ENCODE data around the gene SLC13A3. TPM values are rescaled to one million over a fixed set of nuclear protein-coding genes. Genes with fewer than 3 reads are reported as not detected.

Gene SLC13A3
- total and polyA plus RNA-seq, 2 donors (not counting 3 experiments of a cell fraction or from before 2014, with no cell fraction given): 0.11 to 0.40 TPM

- TF ChIP-seq POLR2A (IDR thresholded peaks at IDR 0.05; ENCODE audit: low read depth, low read length): no peak
- TF ChIP-seq MYC (IDR thresholded peaks at IDR 0.05; ENCODE audit: low read depth, low read length): no peak
- no peak for TF ChIP-seq GATA2 (IDR thresholded peaks at IDR 0.05; ENCODE audit: insufficient read depth, insufficient read length, low read depth, low read length)
- TF ChIP-seq, protein P1, sequence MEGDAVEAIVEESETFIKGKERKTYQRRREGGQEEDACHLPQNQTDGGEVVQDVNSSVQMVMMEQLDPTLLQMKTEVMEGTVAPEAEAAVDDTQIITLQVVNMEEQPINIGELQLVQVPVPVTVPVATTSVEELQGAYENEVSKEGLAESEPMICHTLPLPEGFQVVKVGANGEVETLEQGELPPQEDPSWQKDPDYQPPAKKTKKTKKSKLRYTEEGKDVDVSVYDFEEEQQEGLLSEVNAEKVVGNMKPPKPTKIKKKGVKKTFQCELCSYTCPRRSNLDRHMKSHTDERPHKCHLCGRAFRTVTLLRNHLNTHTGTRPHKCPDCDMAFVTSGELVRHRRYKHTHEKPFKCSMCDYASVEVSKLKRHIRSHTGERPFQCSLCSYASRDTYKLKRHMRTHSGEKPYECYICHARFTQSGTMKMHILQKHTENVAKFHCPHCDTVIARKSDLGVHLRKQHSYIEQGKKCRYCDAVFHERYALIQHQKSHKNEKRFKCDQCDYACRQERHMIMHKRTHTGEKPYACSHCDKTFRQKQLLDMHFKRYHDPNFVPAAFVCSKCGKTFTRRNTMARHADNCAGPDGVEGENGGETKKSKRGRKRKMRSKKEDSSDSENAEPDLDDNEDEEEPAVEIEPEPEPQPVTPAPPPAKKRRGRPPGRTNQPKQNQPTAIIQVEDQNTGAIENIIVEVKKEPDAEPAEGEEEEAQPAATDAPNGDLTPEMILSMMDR (IDR thresholded peaks at IDR 0.05; ENCODE audit: extremely low read depth in 1 of 2, insufficient read depth in 1 of 2, low read depth in 1 of 2, low read length in 2 of 2): no peak
- H3K4me2 ChIP-seq (ENCODE audit: insufficient read depth, low read length): no peak overlapping the region
- intact Hi-C loops (cut with micrococcal nuclease): no loop called here
- H3K27me3 ChIP-seq (ENCODE audit: control insufficient read depth in 2 of 2, insufficient read depth in 2 of 2, low read length in 2 of 2): no peaks in the 10 kb centered on the region
- H3K9me1 ChIP-seq (replicated peaks; ENCODE audit: control insufficient read depth, extremely low read depth, insufficient read depth, low read length): no peaks in the 10 kb centered on the region
- BruUV-seq (replicated peaks): no TSS peak
- no peak for DNase-seq (ENCODE audit: low read depth, low spot score)
- H3K4me1 ChIP-seq (ENCODE audit: control insufficient read depth, extremely low read depth, insufficient read depth, low read length): no peaks in the 10 kb centered on the region
- FAIRE-seq: no peak
- H4K20me1 ChIP-seq (replicated peaks; ENCODE audit: control insufficient read depth, extremely low read depth, insufficient read depth, low read length): no peaks in the 10 kb centered on the region
- no peak overlapping the region for H3K9ac ChIP-seq (replicated peaks; ENCODE audit: extremely low read depth, insufficient read depth, low read length)
- no peak overlapping the region for H3K4me3 ChIP-seq (replicated peaks in 1 of 3; ENCODE audit: insufficient read depth in 1 of 3, low read depth in 1 of 3, low read length in 3 of 3)
- no peaks in the 10 kb centered on the region for H3K36me3 ChIP-seq (ENCODE audit: control insufficient read depth in 2 of 2, extremely low read depth in 1 of 2, insufficient read depth in 2 of 2, low read length in 2 of 2)
- no peak overlapping the region for H3K27ac ChIP-seq (ENCODE audit: insufficient read depth, low read depth, low read length)
- no peaks in the 10 kb centered on the region for H3K9me3 ChIP-seq (replicated peaks; ENCODE audit: control insufficient read depth, insufficient read depth, low read length)
- H3K79me2 ChIP-seq (ENCODE audit: control insufficient read depth, insufficient read depth, low read length): no peaks in the 10 kb centered on the region
- dilution Hi-C loops (cut with MboI; ENCODE audit: extremely low pct_ligation_motif_present, low sequenced_read_pairs): no loop called here
- ChIA-PET CTCF (no interaction called here), POLR2A (no interaction called here)
- H2AFZ ChIP-seq (ENCODE audit: low read depth, low read length): no peak overlapping the region
Observed at GRCh38 chr20:46578745-46579144, 72.5 kb downstream of the SLC13A3 start.

DNA sequence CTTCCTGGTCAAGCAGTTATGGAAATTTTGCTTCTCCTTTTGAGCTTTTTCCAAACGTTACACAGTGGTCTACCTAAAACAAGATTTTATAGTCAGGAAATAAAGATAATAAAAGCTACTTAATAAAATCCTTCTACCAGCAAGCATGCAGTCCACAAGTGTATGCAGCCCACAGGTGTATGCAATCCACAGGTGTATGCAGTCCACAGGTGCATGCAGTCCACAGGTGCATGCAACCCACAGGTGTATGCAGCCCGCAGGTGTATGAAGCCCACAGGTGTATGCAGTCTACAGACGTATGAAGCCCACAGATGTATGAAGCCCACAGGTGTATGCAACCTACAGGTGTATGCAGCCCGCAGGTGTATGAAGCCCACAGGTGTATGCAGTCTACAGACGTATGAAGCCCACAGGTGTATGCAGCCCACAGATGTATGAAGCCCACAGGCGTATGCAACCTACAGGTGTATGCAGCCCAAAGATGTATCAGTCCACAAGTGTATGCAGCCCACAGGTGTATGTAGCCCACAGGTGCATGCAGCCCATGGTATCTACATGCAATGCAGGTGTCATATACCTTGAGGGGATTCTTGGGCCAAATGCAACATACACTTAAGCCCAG is 74.4 kb downstream of the SLC13A3 start:
- no peak for DNase-seq (ENCODE audit: low read depth, low spot score)
- Histone ChIP-seq H3K36me3 (ENCODE audit: control insufficient read depth in 2 of 2, extremely low read depth in 1 of 2, insufficient read depth in 2 of 2, low read length in 2 of 2) (no peaks in the 10 kb centered on the region), H3K4me3 (replicated peaks in 1 of 3; ENCODE audit: insufficient read depth in 1 of 3, low read depth in 1 of 3, low read length in 3 of 3) (no peak overlapping the region), H3K27me3 (ENCODE audit: control insufficient read depth in 2 of 2, insufficient read depth in 2 of 2, low read length in 2 of 2) (no peaks in the 10 kb centered on the region), H3K27ac (ENCODE audit: insufficient read depth, low read depth, low read length) (no peak overlapping the region), H3K4me1 (ENCODE audit: control insufficient read depth, extremely low read depth, insufficient read depth, low read length) (peaks cover 3% of the 10 kb centered on the region), H4K20me1 (replicated peaks; ENCODE audit: control insufficient read depth, extremely low read depth, insufficient read depth, low read length) (no peaks in the 10 kb centered on the region), H3K9me1 (replicated peaks; ENCODE audit: control insufficient read depth, extremely low read depth, insufficient read depth, low read length) (no peaks in the 10 kb centered on the region), H3K4me2 (ENCODE audit: insufficient read depth, low read length) (no peak overlapping the region), H2AFZ (ENCODE audit: low read depth, low read length) (no peak overlapping the region), H3K79me2 (ENCODE audit: control insufficient read depth, insufficient read depth, low read length) (no peaks in the 10 kb centered on the region), H3K9me3 (replicated peaks; ENCODE audit: control insufficient read depth, insufficient read depth, low read length) (no peaks in the 10 kb centered on the region), H3K9ac (replicated peaks; ENCODE audit: extremely low read depth, insufficient read depth, low read length) (no peak overlapping the region)
- ChIA-PET POLR2A (no interaction called here), CTCF (no interaction called here)
- TF ChIP-seq POLR2A (IDR thresholded peaks at IDR 0.05; ENCODE audit: low read depth, low read length): no peak
- TF ChIP-seq, protein P2, sequence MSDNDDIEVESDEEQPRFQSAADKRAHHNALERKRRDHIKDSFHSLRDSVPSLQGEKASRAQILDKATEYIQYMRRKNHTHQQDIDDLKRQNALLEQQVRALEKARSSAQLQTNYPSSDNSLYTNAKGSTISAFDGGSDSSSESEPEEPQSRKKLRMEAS (IDR thresholded peaks at IDR 0.05; ENCODE audit: insufficient read depth, insufficient read length): no peak
- no peak for TF ChIP-seq EZH2 (IDR thresholded peaks at IDR 0.05; ENCODE audit: borderline replicate concordance, low read depth, low read length, severe bottlenecking)
- no peak for TF ChIP-seq POLR2AphosphoS5 (IDR thresholded peaks at IDR 0.05; ENCODE audit: insufficient read depth, low read depth, low read length)
- TF ChIP-seq, protein P1 (IDR thresholded peaks at IDR 0.05; ENCODE audit: extremely low read depth in 1 of 2, insufficient read depth in 1 of 2, low read depth in 1 of 2, low read length in 2 of 2): no peak
- no peak for TF ChIP-seq FOS (IDR thresholded peaks at IDR 0.05; ENCODE audit: borderline replicate concordance, insufficient read depth, low read length)
- no peak for TF ChIP-seq GATA2 (IDR thresholded peaks at IDR 0.05; ENCODE audit: insufficient read depth, insufficient read length, low read depth, low read length)
- TF ChIP-seq JUN (IDR thresholded peaks at IDR 0.05; ENCODE audit: borderline replicate concordance, insufficient read depth, insufficient read length, low read depth): no peak
- no peak for TF ChIP-seq MYC (IDR thresholded peaks at IDR 0.05; ENCODE audit: low read depth, low read length)
- no TSS peak for BruUV-seq (replicated peaks)
- intact Hi-C loops (cut with micrococcal nuclease) (no loop called here), dilution Hi-C loops (cut with MboI; ENCODE audit: extremely low pct_ligation_motif_present, low sequenced_read_pairs) (no loop called here)
- FAIRE-seq: no peak
